GM18951 (cell line): ENCODE data around the gene C22orf23.

ENCODE experiments used
- POLR2A ChIP-seq: IDR thresholded peaks from 4 replicates; pipeline ENCODE4 v1.6.1; 2011; ENCODE audit warnings: mild to moderate bottlenecking; ENCODE audit not compliant: insufficient read length, insufficient read depth; ENCODE audit errors: extremely low read depth
- in situ Hi-C: fragments of 300-500 bp; cut with MboI; formaldehyde crosslinking; loops from one replicate; pipeline ENCODE4 v1.12.0; 2022; ENCODE audit warnings: low sequenced_read_pairs, mixed read lengths, inconsistent platforms; ENCODE audit not compliant: unreplicated experiment

Gene C22orf23

GRCh38 chr22:37904572-37905533 is 48.5 kb downstream of the C22orf23 start:
- in situ Hi-C loops, result no loop called here
- TF ChIP-seq POLR2A, result no peak

- in situ Hi-C loops, result no loop called here
- TF ChIP-seq POLR2A, result no peak
Measured at GRCh38 chr22:37898441-37899181, 54.8 kb downstream of the C22orf23 start.

- in situ Hi-C loops, result no loop called here
- no peak for TF ChIP-seq POLR2A
Measured at GRCh38 chr22:37897807-37898206, 55.6 kb downstream of the C22orf23 start.

- in situ Hi-C loops, result no loop called here
Measured at GRCh38 chr22:37896939-37897338, 56.5 kb downstream of the C22orf23 start.

GRCh38 chr22:37896181-37896592 is 57.2 kb downstream of the C22orf23 start:
- TF ChIP-seq POLR2A, result peak; percentile 38
- in situ Hi-C loops, result no loop called here

More at GRCh38 chr22:37896939-37897338, 56.5 kb downstream of the C22orf23 start:
- no peak for TF ChIP-seq POLR2A

- TF ChIP-seq POLR2A, result no peak
- in situ Hi-C loops, result no loop called here
Measured at GRCh38 chr22:37894939-37895670, 58.3 kb downstream of the C22orf23 start.

- no peak for TF ChIP-seq POLR2A
- in situ Hi-C loops, result no loop called here
Measured at GRCh38 chr22:37893583-37893983, 59.8 kb downstream of the C22orf23 start.
